ENCODE data around the gene RAMP2. TPM values are rescaled to one million over a fixed set of nuclear protein-coding genes. Genes with fewer than 3 reads are reported as not detected.

RAMP2 gene
- total and polyA plus RNA-seq, 2 of the 13 experiments (the other 11 are each of a cell fraction or from before 2014, with no cell fraction given): 1.4 to 5.2 TPM

GRCh38 chr17:42791948-42792347, 30.9 kb downstream of the RAMP2 start (continued):
- TF ChIP-seq ZNF639 (CRISPR knock-in tag; conservative IDR thresholded peaks at IDR 0.05) (no peak), ZNF547 (CRISPR knock-in tag; IDR thresholded peaks at IDR 0.05) (no peak), ZNF567 (CRISPR knock-in tag; IDR thresholded peaks at IDR 0.05; ENCODE audit: borderline replicate concordance) (no peak), CCDC6 (CRISPR knock-in tag; IDR thresholded peaks at IDR 0.05) (no peak), ZFP90 (CRISPR knock-in tag; IDR thresholded peaks at IDR 0.05; ENCODE audit: borderline replicate concordance) (no peak), NPAS2 (CRISPR knock-in tag; IDR thresholded peaks at IDR 0.05; ENCODE audit: borderline replicate concordance) (no peak), HOXD1 (CRISPR knock-in tag; IDR thresholded peaks at IDR 0.05) (no peak), GPBP1L1 (CRISPR knock-in tag; IDR thresholded peaks at IDR 0.05) (no peak), DDIT3 (CRISPR knock-in tag; IDR thresholded peaks at IDR 0.05) (no peak), ZNF670 (CRISPR knock-in tag; IDR thresholded peaks at IDR 0.05; ENCODE audit: borderline replicate concordance) (no peak), ZNF546 (CRISPR knock-in tag; conservative IDR thresholded peaks at IDR 0.05) (no peak), ZNF740 (CRISPR knock-in tag; IDR thresholded peaks at IDR 0.05) (no peak), ZNF629 (CRISPR knock-in tag; conservative IDR thresholded peaks at IDR 0.05) (no peak), CBX5 (CRISPR knock-in tag; IDR thresholded peaks at IDR 0.05; ENCODE audit: borderline replicate concordance) (no peak), TBX3 (IDR thresholded peaks at IDR 0.05; ENCODE audit: borderline replicate concordance) (no peak), MLX (CRISPR knock-in tag; IDR thresholded peaks at IDR 0.05) (no peak), YEATS2 (CRISPR knock-in tag; IDR thresholded peaks at IDR 0.05; ENCODE audit: borderline replicate concordance) (no peak), RORA (CRISPR knock-in tag; IDR thresholded peaks at IDR 0.05) (no peak), GTF3A (CRISPR knock-in tag; conservative IDR thresholded peaks at IDR 0.05) (no peak), ZNF660 (CRISPR knock-in tag; IDR thresholded peaks at IDR 0.05; ENCODE audit: borderline replicate concordance, low read depth) (no peak), ZNF383 (CRISPR knock-in tag; IDR thresholded peaks at IDR 0.05; ENCODE audit: borderline replicate concordance) (no peak), ZBTB20 (CRISPR knock-in tag; IDR thresholded peaks at IDR 0.05; ENCODE audit: borderline replicate concordance, low read depth) (peak; percentile 19; the same call in 1 of the 2 replicates)
